GM21381 (cell line): Measurements from ENCODE around the gene GH1.
"Not testable (repeated sequence)": the region's sequence is repeated elsewhere in the genome, so short reads cannot be mapped to it uniquely, and the experiment has no call there.

Source experiments
- ATAC-seq: cut with Tn5 transposase; IDR thresholded peaks from one replicate; pipeline ENCODE4 v1.9.1; 2021; ENCODE audit warnings: mild to moderate bottlenecking, moderate library complexity; ENCODE audit not compliant: unreplicated experiment

Gene GH1

DNA sequence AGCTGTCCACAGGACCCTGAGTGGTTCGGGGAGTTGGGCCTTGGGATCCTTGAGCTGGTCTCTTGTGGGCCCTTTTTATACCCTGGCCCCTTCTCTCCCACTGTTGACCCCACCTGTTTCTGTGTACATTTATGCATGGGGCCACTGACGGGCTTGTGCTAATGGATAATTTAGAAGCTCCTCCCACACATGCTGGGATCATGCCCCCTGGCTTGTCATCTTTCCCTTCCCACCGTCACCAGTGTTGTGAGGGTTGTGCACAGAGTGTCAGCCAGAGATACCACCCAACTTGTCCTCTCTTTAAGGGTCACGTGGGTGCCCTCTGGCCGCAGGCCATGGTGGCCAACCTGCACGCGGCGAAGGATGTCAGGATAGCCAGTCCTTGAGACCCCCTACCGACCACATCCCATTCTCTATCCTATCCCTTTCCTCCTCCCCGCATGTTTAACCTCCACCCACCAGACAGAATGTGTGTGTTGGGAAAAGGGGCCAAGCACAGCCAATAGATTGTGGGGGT, at the start of gene GH1:
TSS of gene GH1 (minus strand) at position 51 of the 517 bp plus-strand sequence. CDS start 63 bp downstream, outside the sequence.
- ATAC-seq, result not testable (repeated sequence)

- no peak for ATAC-seq
These were observed 49.3 kb upstream of the GH1 start for GRCh38 chr17:63967953-63968352.

DNA sequence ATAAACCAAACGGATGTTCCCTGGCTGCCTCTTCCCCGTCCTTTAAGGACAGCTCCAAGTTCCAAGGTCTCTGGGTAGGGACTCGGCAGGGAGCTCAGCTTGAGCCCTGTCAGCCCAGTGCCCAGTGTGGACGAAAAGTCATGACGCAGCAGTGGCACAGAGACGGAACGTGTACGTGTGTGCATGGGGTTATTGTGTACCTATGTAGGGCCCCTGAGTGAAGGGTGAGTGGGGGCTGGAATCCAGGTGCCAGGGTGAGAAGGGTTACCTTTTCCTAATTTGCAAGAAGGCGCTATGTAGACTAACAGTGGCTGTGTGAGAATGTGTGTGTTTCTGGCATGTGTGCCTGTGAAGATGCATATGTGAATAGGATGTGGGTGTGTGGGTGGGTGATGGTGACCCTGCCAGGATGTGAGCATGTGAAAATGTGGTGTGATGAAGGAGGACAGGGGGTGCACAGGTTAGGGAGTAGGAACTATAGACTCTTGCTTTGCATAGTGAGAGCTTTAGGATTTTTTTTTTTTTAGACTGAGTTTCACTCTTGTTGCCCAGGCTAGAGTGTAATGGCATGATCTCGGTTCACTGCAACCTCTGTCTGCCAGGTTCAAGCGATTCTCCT, 48.1 kb upstream of the GH1 start:
- ATAC-seq, result no peak

- ATAC-seq, result no peak
These were observed 44.5 kb upstream of the GH1 start for GRCh38 chr17:63963123-63963522.

DNA sequence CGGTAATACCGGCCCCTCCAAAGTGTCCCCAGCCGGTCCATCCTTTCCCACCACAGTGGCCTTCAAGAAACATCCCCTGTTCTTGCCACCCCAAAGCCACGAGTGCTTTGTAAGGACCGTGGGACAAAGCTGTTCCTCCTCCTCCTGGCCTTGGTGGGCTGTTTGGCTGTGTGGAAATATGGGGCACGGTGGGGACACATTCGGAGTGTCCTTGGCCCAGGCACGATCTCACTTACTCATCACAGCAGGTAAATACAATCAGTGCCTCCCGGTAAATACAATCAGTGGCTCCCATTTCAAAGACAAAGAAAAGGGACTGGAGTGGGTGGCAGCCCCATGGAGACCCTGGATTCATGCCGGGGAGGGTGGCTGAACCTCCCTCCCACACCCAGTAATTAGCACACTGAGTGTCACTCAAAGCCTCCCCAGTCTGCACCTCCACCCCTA, 43.7 kb upstream of the GH1 start:
- no peak for ATAC-seq

DNA sequence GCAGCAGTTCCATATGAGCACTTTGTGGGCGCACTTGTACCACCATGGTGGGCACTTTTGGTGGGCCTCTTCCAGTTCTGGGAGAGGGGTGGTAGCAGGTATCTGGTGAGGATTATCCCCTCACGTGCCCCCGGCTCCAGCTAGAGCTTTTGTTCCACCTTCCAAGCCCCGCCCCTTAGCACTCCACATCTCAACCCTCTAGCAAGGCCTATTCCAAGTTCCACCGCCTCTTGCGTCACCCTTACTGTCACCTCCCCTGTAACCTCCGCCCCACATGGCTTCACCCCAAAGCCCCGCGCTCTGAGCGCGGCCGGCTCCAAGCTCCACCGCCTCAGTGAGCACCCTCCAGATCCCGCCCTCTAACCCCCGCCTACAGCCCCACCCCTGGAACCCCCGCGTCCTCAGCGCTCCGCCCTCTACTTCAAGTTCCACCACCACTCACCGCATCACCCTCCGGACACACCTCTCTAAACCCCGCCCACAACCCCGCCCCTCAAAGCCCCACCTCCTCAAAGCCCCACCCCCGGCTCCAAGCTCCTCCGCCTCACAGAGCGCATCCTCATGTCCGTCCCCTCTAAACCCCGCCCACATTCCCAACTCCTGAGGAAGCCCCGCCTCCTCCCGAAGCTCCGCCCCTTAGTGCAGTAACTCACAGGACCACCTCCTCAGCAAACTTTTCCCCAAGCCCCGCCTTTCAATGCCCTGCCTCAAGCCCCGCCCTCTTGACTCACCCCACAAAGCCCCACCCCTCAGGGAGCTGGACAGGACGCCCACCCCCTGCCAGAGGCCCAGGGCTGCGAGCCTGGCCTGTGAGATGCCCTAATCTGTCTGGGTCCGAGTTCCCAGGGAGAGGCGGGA, 42.9 kb upstream of the GH1 start:
- ATAC-seq, result no peak

DNA sequence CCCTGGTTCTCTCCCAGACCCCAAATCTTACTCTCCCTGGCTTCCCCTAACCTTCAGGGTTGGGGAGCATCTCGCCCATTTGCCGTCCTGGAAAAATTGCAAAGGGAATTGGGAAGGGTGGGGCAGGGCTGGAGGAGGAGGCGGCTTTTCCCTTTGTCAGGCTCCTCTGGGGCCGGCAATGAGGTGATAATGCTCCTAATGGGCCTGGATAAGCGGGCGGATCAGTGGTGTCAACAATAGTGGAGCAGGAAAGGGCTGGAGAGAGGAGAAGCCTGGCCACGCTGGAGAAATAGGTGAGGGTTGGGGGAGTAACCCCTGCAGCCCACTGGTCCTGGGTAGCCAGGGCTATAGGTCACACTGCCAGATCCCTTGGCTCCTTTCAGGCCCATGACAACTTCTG, 41.8 kb upstream of the GH1 start:
- no peak for ATAC-seq

- ATAC-seq, result no peak
These were observed 41.4 kb upstream of the GH1 start for GRCh38 chr17:63960006-63960405.

DNA sequence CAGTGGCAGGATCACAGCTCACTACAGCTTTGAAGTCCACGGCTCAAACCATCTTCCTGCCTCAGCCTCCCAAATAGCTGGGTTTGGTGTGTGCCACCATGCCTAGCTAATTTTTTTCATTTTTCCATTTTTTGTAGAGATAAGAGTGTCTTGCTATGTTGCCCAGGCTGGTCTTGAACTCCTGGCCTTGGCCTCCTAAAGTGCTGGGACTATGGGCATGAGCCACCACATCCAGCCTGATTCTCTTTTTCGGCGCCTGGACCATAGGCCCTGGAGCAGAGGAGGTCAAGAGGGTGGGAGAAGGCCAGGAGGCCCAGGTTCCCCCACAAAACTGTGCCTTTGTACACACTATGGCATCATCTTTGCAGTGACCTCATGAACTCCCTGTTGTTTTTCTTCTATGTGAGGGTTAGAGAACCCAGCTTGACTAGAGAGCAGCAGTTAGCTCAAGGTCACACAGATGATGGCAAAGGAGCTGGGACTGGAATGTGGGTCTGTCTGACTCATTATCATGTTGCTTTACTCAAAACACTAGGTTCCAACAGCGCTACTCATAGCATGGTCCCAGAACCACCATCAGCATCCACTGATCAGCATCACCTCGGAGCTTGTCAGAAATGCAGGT, 37.8 kb upstream of the GH1 start:
- ATAC-seq, result no peak

GRCh38 chr17:63955791-63956190, 37.2 kb upstream of the GH1 start:
- ATAC-seq, result no peak

- ATAC-seq, result no peak
These were observed 36.6 kb upstream of the GH1 start for GRCh38 chr17:63955232-63955631.

DNA sequence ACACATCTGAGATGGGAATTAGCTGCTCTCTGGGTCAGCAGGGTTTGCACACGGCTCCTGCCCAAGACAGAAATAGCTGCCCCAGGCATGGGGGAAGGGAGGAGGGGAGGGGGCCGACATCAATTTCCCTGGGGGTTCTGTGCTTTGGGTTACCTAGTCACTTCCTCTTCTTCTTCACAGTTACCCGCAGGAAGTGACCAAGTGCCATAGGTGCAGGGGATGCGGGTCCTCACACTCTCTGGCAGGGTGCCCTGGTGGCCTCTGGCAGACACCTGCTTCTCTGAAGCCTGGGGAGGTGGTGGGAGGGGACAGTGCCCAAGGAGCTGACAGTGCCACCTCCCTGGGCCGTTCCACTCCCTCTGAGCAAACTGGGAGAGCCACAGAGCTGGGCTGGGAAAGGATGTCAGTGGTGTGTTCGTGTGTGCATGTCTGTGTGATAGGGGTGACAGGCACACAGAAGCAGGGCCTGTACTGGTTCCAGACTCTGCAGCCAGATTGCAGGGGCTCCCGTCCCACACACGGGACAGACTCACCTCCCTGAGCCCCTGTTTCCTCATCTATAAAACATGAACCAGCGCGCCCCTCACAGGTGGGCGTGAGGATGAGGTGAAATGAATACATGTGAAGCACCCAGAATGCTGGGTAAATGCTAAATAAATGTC, 35.9 kb upstream of the GH1 start:
- peak; percentile 57 for ATAC-seq

DNA sequence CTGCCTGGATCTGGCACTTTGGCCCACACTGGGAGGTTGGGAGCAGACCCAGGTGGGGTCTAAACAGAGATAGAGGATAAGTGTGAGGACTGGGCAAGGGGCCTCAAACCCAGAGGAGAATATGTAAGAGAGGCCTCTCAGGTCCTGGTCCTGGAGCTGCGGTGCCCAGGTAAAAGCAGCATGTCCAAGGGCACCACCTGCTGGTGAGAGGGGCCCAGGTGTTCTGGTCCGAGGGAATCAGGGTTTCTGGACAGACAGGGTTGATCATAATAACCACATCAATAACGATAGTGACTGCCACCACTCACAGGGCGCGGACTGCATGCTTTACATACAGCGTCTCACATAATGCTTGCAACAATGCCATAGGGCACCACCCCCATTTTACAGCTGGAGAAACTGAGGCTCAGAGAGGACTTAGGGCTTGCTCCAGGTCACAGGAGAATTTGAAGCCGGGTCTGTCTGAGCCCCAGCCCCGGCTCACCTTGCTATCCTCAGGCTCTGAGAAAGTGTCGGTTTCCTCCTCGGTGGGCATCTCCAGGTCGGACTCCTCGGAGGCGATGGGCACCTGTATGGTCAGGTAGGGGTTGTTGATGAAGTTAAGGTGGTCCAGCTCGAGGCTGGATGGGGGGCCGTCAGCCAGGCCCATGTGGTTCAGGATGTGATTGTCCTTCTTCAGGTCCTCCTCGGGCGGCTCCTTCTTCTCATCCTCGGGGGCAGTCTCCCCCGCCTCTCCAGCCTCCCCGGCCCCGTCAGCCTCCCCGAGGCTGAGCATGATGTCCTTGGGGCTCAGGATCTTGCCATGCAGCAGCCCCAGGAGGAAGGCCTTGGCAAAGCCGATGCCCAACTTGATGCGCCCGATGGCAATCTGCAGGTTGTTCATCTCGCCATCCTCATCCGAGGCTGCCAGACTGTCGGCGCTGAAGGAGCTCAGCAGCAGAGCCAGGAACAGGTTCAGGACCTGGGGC, 32.6 kb upstream of the GH1 start:
- ATAC-seq, result no peak

DNA sequence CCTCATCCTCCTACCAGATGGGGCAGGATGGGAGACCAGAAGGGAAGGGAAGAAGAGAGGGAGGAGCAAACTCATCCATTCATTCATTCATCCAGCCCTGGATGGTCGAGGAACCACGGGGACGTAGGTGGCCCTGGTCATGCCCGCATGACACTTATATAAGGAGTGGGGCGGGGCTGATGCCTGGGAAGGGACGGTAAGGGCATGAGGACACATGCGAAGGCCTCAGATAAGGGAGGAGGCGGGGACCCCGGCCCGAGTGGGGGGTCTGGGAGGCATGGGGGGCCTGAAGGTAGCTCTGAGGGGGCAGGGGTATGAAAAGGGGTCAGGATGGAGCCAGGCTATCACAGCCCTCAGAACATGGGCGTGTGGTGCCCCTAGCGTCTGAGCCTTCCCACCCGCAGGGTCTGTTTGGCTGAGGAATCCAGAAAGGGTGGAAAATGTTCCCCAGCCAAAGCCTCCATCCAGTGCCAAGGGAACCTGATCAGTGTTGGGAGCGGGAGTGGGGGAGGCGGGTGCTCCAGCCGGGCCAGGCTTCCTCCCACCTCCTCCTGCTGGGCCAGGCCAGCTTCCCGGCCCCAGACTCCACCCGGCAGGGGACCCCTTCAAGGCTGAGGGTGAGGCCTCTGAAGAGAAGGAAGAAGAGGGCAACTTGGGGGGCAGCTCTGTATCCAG, 31.1 kb upstream of the GH1 start:
- ATAC-seq, result no peak

DNA sequence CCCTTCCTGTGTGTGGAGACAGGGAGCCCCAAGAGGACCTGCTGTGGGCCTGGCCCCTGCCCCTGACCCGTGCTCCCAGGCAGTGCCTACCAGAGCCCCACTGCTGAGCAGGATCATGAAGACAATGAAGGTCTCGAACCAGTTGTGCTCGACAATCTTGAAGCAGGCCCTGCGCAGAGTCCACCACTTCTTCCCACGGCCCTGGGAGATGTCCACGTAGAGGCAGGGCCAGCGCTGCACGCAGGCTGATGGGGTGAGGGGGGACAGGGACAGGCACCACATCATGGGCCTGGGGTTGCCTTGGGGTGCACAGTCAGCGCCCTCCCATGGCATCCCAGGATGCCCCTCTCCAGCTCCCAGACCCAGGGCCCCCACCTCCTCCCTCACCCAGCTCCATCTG, 29.9 kb upstream of the GH1 start:
- ATAC-seq, result no peak

DNA sequence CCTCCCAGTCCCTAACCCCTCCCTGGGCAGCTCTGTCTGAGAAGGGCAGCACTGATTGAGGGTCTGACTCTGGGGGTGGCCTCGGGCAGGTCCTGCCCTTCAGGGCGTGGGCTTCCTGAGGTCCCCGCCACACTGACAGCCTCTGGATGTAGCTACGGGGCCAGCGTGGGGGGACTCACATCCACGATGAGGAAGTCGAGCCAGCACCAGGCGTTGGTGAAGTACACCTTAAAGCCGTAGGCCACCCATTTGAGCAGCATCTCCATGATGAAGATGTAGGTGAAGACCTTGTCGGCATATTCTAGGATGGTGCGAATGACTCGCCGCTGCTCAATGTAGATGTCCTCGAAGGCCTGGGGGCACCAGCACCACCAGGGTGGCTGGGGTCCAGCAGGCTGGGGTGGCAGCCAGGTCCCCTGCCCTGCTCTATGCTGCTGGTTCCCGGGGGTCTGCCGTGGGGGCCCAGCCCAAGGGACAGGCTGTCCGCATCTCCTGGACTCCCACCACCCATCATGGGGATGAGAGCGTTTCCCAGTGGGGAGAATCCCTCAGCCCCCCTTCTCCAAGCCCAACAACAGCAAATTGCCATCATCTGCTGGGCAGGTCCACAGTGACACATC, 29.2 kb upstream of the GH1 start:
- ATAC-seq, result no peak

GRCh38 chr17:63946440-63947363, 28.1 kb upstream of the GH1 start:
- peak; percentile 79 for ATAC-seq
